ENCODE data around the gene IGF1R.

Gene IGF1R

GRCh38 chr15:98731712-98732450 is 83.5 kb downstream of the IGF1R start:
- H3K4me3 ChIP-seq (replicated peaks; ENCODE audit: insufficient read depth, low read length): no peak overlapping the region
- peak overlapping the region; percentile 57 for H3K27ac ChIP-seq (replicated peaks)
- DNase-seq (ENCODE audit: low read depth in 1 of 2, low spot score in 1 of 2): peak in 1 of 2 experiments; percentile 62
- TF ChIP-seq, protein P1, sequence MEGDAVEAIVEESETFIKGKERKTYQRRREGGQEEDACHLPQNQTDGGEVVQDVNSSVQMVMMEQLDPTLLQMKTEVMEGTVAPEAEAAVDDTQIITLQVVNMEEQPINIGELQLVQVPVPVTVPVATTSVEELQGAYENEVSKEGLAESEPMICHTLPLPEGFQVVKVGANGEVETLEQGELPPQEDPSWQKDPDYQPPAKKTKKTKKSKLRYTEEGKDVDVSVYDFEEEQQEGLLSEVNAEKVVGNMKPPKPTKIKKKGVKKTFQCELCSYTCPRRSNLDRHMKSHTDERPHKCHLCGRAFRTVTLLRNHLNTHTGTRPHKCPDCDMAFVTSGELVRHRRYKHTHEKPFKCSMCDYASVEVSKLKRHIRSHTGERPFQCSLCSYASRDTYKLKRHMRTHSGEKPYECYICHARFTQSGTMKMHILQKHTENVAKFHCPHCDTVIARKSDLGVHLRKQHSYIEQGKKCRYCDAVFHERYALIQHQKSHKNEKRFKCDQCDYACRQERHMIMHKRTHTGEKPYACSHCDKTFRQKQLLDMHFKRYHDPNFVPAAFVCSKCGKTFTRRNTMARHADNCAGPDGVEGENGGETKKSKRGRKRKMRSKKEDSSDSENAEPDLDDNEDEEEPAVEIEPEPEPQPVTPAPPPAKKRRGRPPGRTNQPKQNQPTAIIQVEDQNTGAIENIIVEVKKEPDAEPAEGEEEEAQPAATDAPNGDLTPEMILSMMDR (IDR thresholded peaks at IDR 0.05; ENCODE audit: insufficient read depth, low read length): no peak
- no peak for TF ChIP-seq REST (IDR thresholded peaks at IDR 0.05; ENCODE audit: insufficient replicate concordance, low read depth)
- no peak for TF ChIP-seq SPI1 (IDR thresholded peaks at IDR 0.05; ENCODE audit: borderline replicate concordance, low read depth)
- TF ChIP-seq POLR2AphosphoS5 (IDR thresholded peaks at IDR 0.05; ENCODE audit: low read depth): peak; percentile 65
- no peaks in the 10 kb centered on the region for H3K27me3 ChIP-seq (ENCODE audit: insufficient read depth, poor library complexity, severe bottlenecking)

DNA sequence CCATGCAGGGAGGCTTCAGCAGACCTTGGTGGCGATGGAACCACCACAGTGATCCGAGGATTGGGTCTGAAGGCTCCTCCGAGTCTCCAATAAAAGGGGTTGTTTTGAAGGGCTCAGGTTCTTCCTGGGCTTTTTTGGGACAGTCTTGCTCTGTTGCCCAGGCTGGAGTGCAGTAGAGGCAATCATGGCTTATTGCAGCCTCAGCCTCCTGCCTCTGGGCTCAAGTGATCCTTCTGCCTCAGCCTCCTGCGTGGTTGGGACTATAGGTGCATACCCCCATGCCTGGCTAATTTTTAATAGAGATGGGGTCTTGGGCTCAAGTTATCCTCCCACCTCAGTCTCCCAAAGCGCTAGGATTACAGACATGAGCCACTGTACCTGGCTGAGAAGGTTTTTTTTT is 84.8 kb downstream of the IGF1R start:
- no peaks in the 10 kb centered on the region for H3K27me3 ChIP-seq (ENCODE audit: insufficient read depth, poor library complexity, severe bottlenecking)
- DNase-seq (ENCODE audit: low read depth in 1 of 2, low spot score in 1 of 2): no peak
- H3K4me3 ChIP-seq (replicated peaks; ENCODE audit: insufficient read depth, low read length): no peak overlapping the region
- H3K27ac ChIP-seq (replicated peaks): no peak overlapping the region; the same call in 1 of the 2 replicates
- TF ChIP-seq POLR2AphosphoS5 (IDR thresholded peaks at IDR 0.05; ENCODE audit: low read depth) (no peak), GABPA (IDR thresholded peaks at IDR 0.05; ENCODE audit: low read depth) (no peak), REST (IDR thresholded peaks at IDR 0.05; ENCODE audit: insufficient replicate concordance, low read depth) (no peak), SPI1 (IDR thresholded peaks at IDR 0.05; ENCODE audit: borderline replicate concordance, low read depth) (no peak)
- TF ChIP-seq, protein P1 (IDR thresholded peaks at IDR 0.05; ENCODE audit: insufficient read depth, low read length): no peak

DNA sequence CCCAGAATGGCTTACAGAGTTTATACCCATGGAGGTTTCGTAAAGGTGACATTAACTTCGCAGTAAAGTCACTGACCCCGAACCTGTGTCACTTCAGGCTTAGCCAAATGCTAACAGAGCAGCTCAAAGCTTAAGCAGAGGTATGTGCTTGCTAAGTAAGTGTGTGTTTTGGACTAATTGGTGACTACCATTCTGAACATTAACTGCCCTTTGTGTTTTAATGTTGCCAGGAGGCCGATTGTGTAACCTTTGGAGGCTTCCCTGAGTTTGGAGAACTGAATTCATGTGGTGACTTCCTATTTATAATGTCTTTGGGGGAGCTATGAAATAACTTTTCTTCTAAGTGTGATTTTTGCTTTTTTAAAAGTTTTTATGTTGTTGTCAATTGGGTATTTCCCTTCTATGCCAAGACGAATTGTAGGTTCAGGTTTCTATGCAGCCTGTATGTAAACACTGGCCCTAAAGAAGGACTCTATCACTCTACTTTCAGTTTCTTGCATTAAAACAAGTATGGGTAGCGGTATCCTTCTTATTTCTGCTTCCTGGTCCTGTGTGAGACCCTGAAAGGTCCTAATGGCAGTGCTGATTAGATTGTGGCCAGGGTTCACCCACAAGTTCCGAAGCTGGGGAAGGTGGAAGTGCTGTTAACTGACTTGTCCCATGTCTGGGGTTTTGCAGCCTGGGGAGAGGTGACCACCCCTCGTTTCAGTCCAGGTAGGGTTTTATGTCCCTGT is 86.3 kb downstream of the IGF1R start:
- peak; percentile 24 to 70 for DNase-seq (ENCODE audit: low read depth in 1 of 2, low spot score in 1 of 2)
- TF ChIP-seq REST (IDR thresholded peaks at IDR 0.05; ENCODE audit: insufficient replicate concordance, low read depth) (no peak), SPI1 (IDR thresholded peaks at IDR 0.05; ENCODE audit: borderline replicate concordance, low read depth) (peak; percentile 78; the same call in 1 of the 2 replicates)
- H3K27ac ChIP-seq (replicated peaks): peak overlapping the region; percentile 70

More for the DNA sequence above, 86.3 kb downstream of the IGF1R start:
- no peaks in the 10 kb centered on the region for H3K27me3 ChIP-seq (ENCODE audit: insufficient read depth, poor library complexity, severe bottlenecking)
- H3K4me3 ChIP-seq (replicated peaks; ENCODE audit: insufficient read depth, low read length): no peak overlapping the region
